ENCODE data around the gene ST7.

- TF ChIP-seq, protein P1, sequence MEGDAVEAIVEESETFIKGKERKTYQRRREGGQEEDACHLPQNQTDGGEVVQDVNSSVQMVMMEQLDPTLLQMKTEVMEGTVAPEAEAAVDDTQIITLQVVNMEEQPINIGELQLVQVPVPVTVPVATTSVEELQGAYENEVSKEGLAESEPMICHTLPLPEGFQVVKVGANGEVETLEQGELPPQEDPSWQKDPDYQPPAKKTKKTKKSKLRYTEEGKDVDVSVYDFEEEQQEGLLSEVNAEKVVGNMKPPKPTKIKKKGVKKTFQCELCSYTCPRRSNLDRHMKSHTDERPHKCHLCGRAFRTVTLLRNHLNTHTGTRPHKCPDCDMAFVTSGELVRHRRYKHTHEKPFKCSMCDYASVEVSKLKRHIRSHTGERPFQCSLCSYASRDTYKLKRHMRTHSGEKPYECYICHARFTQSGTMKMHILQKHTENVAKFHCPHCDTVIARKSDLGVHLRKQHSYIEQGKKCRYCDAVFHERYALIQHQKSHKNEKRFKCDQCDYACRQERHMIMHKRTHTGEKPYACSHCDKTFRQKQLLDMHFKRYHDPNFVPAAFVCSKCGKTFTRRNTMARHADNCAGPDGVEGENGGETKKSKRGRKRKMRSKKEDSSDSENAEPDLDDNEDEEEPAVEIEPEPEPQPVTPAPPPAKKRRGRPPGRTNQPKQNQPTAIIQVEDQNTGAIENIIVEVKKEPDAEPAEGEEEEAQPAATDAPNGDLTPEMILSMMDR (conservative IDR thresholded peaks at IDR 0.05; ENCODE audit: low read depth in 2 of 2), result no peak
- no peak for TF ChIP-seq CREB1 (CRISPR knock-in tag; IDR thresholded peaks at IDR 0.05; ENCODE audit: low read depth)
- no peak for TF ChIP-seq POLR2AphosphoS5 (IDR thresholded peaks at IDR 0.05; ENCODE audit: low read depth)
- TF ChIP-seq, protein P2, sequence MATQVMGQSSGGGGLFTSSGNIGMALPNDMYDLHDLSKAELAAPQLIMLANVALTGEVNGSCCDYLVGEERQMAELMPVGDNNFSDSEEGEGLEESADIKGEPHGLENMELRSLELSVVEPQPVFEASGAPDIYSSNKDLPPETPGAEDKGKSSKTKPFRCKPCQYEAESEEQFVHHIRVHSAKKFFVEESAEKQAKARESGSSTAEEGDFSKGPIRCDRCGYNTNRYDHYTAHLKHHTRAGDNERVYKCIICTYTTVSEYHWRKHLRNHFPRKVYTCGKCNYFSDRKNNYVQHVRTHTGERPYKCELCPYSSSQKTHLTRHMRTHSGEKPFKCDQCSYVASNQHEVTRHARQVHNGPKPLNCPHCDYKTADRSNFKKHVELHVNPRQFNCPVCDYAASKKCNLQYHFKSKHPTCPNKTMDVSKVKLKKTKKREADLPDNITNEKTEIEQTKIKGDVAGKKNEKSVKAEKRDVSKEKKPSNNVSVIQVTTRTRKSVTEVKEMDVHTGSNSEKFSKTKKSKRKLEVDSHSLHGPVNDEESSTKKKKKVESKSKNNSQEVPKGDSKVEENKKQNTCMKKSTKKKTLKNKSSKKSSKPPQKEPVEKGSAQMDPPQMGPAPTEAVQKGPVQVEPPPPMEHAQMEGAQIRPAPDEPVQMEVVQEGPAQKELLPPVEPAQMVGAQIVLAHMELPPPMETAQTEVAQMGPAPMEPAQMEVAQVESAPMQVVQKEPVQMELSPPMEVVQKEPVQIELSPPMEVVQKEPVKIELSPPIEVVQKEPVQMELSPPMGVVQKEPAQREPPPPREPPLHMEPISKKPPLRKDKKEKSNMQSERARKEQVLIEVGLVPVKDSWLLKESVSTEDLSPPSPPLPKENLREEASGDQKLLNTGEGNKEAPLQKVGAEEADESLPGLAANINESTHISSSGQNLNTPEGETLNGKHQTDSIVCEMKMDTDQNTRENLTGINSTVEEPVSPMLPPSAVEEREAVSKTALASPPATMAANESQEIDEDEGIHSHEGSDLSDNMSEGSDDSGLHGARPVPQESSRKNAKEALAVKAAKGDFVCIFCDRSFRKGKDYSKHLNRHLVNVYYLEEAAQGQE (IDR thresholded peaks at IDR 0.05; ENCODE audit: unreplicated experiment), result no peak
- TF ChIP-seq JUNB (IDR thresholded peaks at IDR 0.05; ENCODE audit: unreplicated experiment), result no peak
- no peak for TF ChIP-seq EZH2 (IDR thresholded peaks at IDR 0.05; ENCODE audit: low read depth, unreplicated experiment)
- TF ChIP-seq EZH2phosphoT487 (IDR thresholded peaks at IDR 0.05; ENCODE audit: unreplicated experiment), result no peak
These were observed 141.8 kb downstream of the ST7 start for GRCh38 chr7:117095055-117095454.
